Activated T-cell treated with anti-CD3 and anti-CD28 coated beads for 4 hours (primary cell): Measurements from ENCODE around the gene TSPAN14.

Source experiments
- DNase-seq: peaks from one replicate; pipeline ENCODE4 v3.0.0-alpha.2; 2020

Gene TSPAN14

GRCh38 chr10:80457554-80458262 lies 3.6 kb downstream of the TSPAN14 start:
- no peak for DNase-seq

- DNase-seq: no peak
Observed at GRCh38 chr10:80458263-80458625, 4.1 kb downstream of the TSPAN14 start.

GRCh38 chr10:80458638-80459037 lies 4.5 kb downstream of the TSPAN14 start:
- no peak for DNase-seq

- DNase-seq: peak; percentile 41
Observed at GRCh38 chr10:80459047-80459865, 5.1 kb downstream of the TSPAN14 start.

DNA sequence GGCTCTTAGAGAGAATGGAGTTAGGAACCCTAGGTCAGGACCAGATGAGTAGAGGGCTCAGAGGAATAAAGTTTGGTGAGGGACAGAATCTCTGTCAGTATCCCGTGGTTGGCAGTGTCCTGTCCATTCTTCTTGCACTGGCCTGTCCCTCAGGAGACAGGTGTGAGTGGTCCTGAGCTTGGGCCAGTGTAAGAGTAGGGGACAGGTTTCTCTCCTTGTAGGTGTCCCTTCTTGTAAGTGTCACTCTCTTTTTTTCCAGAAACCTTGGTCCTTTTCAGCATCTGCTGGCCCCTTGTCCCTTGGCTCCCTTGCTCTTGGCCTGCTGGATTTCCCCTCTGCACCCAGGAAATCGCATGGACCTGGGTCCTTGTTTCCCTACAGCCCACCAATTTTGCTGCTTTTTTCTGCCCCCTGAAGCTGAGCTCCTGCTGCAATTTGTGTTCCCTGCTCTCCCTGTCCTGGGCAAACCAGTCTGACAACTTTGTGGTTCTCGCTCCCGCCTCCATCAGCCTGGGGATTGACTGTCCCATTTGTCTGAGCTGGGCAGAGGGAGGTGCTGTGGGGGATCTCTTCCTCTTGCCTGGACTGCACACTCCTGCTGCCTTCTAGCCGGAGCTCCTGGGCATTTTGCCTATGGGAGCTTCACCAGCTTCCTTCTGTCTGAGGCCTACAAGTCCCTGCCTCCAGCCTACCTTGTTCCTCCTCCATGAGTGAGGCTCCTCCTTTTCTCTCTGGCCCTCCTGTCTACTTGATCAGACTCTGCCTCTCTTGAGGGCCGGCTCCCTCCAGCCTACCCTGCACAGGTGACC lies 6.5 kb downstream of the TSPAN14 start:
- no peak for DNase-seq

- DNase-seq: no peak
Observed at GRCh38 chr10:80461208-80462183, 7.4 kb downstream of the TSPAN14 start.

DNA sequence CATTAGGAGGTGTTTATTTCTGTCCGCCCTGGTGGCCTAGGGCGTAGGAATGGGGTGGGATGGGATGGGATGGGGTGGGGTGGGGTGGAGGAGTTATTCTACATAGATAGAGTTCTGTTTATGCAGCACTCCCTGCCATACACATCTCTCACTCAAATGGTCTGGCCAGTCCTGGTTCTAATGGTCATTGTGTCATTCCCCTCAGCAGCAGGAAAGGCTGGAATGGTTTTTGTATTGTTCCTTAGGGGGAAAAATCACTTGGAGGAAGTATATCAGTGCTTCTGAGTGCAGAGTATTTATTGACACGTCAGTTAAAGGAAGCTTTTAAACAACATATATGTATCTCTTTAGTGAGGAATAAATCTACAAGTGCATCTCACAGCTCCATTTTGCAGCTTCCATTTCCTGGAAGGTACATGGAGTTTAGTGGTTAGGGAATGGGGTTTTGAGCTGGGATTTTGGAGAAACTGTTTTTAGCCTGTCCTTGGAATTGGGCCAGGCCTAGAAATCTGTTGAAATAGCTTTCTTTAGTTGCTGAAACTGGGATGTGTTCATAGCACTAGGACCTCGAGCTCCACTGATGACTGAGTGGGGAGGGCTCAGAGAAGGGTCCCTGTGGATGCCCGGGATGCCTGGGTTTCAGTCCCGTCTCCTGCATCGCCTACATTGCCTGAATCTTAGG lies 8.3 kb downstream of the TSPAN14 start:
- DNase-seq: no peak

- no peak for DNase-seq
Observed at GRCh38 chr10:80462981-80463741, 9.1 kb downstream of the TSPAN14 start.

- no peak for DNase-seq
Observed at GRCh38 chr10:80463868-80464267, 9.8 kb downstream of the TSPAN14 start.

GRCh38 chr10:80464557-80465450 lies 10.7 kb downstream of the TSPAN14 start:
- DNase-seq: no peak

DNA sequence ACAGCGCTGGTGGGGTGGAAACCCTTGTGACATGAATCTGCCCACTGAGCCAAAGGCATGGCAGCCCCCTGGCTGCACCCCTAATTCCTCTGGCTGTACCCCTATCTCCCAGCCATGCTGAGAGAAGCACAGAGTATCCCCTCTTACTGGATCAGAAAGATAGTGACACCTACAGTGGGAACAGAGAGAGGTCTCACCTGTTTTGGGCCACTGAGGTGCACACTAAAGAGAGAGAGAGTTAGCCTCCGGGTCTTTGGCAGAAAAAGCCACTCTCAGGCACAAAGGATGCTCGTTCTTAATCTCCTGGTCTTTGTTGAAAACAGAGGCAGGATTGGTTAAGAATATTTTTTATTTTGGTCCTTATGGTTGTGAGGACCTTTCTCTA lies 11.3 kb downstream of the TSPAN14 start:
- DNase-seq: no peak

GRCh38 chr10:80465839-80466590 lies 11.9 kb downstream of the TSPAN14 start:
- no peak for DNase-seq

DNA sequence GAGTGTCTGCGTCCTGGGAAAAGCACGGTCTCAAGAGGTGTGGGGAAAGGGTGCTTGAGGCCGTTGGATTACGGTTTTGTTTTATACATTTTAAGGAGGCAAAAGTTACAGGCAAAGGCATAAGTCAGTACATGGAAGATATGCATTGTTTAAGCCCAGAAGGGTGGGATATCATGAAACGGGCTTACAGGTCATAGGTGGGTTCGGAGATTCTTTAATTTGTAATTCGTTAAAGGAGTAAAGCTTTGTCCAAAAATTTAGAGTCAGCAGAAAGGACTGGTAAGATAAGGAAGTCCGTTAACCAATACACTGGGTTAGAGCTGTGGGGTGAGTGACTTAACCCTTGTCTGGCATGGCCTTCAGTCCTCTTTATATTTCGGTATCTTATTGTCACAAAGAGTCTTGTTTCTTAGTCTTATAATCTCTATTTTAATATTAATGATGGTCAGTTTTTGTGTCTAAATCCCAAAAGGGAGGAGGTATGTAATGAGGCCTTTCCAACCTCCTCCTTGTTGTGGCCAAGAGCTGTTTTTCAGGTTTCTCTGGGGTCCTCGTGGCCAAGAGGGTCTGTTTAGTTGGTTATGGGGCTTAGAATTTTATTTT lies 12.7 kb downstream of the TSPAN14 start:
- no peak for DNase-seq

DNA sequence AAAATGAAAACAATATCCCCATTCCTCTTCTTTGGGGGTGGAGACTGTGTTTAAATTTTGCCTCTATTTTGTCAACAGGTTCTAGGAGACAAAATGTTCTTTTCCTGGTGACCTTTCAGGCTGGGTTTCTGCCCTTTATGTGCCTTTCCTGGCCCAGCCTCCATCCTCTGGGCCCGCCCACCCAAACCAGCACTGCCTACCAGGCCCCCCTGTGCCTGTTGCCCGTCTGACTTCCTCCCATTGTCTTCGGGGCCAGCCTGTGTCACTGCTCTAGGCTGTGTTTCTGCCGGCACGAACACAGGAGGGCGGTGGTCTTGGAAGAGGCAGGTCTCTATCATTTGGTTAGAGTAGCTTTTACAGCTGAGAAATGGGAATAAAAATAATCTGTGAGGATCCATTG lies 13.9 kb downstream of the TSPAN14 start:
- DNase-seq: no peak

- no peak for DNase-seq
Observed at GRCh38 chr10:80468806-80469421, 14.8 kb downstream of the TSPAN14 start.

DNA sequence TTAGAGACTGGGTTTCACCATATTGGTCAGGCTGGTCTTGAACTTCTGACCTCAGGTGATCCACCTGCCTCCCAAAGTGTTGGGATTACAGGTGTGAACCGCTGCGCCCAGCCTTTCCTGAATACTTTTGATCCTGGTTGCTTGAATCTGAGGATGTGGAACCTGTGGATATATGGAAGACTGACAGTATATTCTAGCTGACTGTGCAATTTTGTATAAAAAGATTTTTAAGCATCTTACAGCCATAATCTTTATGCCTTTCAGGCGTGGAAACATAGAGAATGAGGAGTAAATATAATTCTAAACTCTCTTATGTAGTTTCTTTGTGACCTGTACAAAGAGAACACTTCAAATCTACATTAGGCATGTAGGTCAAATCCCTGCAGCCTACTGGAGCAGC lies 16.2 kb downstream of the TSPAN14 start:
- no peak for DNase-seq

- DNase-seq: no peak
Observed at GRCh38 chr10:80471001-80471400, 16.9 kb downstream of the TSPAN14 start.

GRCh38 chr10:80471715-80472233 lies 17.7 kb downstream of the TSPAN14 start:
- no peak for DNase-seq
